DMS53 (cell line): ENCODE measurements around the gene ANKRD13B.
A peak's percentile ranks its signal among the peaks of the same experiment; 100 is the strongest.
"Not testable (repeated sequence)": the region's sequence is repeated elsewhere in the genome, so short reads cannot be mapped to it uniquely, and the experiment has no call there.

Experiments
- DNase-seq: peaks from one replicate; lab custom pipeline; 2025; lab: John Stamatoyannopoulos, UW

The ANKRD13B gene

DNA sequence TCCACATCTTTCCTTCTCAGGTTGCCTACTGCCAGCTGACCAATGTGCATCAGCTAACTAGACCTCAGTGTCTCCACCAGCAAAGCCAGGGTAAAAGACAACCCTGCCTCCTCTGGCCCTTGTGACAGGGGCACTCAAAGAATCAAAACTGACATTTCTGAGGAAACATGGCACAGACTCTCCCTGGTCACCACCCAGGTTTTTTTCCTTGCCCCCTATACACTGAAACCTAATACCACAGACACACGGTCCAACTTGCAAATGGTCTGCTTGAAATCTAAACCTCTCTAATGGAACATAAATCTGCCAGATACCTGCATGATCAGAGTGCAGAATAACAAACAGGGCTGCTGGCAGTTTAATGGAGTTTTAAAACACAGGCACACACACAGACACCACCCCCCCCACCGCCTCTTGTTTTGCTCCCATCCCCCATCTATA is 49.3 kb downstream of the ANKRD13B start:
- no peak for DNase-seq

DNA sequence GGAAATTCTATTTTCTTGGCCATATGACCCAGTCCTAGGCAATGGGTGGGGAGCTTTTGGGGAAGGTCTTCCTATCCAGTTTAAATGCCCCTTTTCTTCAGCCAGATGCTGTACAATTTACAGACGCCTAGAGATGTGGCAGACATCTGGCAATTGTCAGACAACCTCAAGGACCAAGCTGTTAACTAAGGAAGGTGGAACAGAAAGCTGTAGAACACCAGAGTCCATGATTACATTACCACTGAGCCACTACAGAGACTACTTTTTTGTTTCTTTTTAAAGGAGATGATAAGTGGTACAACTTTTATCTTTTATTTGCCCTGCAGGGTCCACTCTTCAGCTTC is 50.9 kb downstream of the ANKRD13B start:
- DNase-seq: no peak

GRCh38 chr17:29645515-29646051 is 52.7 kb downstream of the ANKRD13B start:
- no peak for DNase-seq

GRCh38 chr17:29648005-29648404 is 55.1 kb downstream of the ANKRD13B start:
- DNase-seq: no peak

- DNase-seq: no peak
Observed at GRCh38 chr17:29649359-29649758, 56.4 kb downstream of the ANKRD13B start.

DNA sequence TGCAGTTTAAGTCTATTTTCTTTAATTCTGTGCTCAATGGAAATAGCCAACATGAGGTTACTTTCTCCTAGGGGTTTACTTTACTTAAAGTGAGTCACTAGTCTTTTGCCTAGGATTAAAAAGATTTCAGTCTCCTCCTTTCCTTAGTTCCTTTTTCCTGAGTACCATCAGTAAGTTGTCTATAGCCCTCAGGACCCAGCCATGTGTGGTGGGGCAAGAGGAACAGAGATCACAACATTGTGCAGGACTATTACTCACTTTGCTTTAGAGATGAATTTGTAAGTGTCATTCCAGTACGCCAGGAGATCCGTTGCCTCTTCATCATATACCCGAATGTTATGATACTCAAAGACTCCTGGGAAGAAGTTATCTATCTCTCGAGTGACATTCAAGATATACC is 57.5 kb downstream of the ANKRD13B start:
- no peak for DNase-seq

GRCh38 chr17:29651913-29652312 is 59.0 kb downstream of the ANKRD13B start:
- not testable (repeated sequence) for DNase-seq

DNA sequence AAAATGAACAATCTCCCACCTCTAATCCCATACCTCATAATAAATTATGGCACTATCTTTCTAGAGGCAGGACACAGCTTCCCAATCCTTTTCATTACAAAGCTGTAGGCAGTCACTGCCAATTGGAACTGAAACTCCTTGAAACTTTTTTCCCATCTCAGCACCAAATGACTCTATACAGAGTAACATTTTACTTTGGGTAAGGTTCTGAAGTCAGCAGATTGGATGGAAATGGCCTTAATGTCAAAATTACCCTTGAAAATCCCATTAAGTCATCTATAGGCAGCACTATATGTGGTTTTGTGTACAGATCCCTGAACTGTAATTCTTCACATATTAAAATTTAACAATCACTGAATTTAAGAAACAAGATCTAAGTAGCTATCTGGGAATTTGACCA is 60.0 kb downstream of the ANKRD13B start:
- no peak for DNase-seq

- DNase-seq: no peak
Observed at GRCh38 chr17:29653995-29654714, 61.2 kb downstream of the ANKRD13B start.

DNA sequence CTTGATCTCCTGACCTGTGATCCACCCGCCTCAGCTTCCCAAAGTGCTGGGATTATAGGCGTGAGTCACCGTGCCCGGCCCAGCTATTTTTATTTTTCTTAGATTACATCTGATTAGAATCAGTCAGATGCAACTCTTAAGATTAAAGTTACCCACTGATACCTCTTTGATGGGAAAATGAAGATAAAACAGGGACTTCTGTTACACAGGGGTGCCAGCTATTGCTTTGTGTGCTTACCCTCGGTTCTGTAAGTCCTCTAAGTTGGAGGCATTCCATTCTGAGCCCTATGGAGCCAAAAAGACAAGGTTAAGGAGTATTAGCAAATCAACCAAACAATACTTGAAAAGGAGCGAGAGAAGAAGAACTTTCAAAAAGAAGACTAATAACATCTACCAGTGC is 62.4 kb downstream of the ANKRD13B start:
- DNase-seq: no peak

DNA sequence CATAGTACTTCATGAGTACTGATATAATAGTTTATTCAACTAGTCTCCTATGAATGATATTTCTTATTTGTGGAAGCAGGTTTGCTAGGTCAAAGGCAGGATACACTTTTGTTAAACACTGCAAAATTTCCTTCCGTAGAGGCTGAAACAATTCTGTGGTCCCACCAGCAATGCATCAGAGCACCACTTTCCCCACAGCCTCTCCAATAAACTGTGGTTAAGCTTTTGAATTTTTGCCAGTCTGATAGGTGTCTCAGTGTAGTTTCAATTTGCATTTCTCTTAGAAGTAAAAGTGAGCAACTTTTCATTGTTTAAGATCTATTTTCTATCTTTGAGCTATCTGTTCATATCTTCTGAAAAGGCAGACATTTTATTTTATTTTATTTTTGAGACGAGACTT is 66.2 kb downstream of the ANKRD13B start:
- DNase-seq: no peak

DNA sequence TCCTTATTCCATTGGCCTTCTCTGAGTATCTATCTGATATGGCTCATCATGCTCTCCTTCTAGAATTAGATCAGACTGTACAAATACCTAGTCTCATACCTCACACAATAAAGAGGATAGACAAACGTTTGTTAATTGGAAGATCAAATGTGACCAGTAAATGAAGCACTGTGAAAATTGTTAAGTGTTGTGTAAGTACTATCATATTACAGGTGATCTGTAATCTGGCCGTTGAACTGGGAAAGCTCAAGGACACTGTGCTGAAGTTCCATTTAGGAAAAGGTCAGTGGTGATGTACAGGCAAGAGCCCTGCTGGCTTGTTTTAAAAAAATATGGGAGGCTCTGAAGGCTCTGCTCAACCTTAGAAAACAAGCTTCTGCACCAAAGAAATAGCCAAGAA is 68.3 kb downstream of the ANKRD13B start:
- peak; percentile 62 for DNase-seq

GRCh38 chr17:29663155-29663554 is 70.2 kb downstream of the ANKRD13B start:
- peak; percentile 81 for DNase-seq
